HG03442 (cell line): ENCODE measurements around the gene LGR4.

Source experiments
- ATAC-seq: cut with Tn5 transposase; IDR thresholded peaks from one replicate; pipeline ENCODE4 v1.9.1; 2021; ENCODE audit warnings: mild to moderate bottlenecking, moderate library complexity; ENCODE audit not compliant: unreplicated experiment

The LGR4 gene

DNA sequence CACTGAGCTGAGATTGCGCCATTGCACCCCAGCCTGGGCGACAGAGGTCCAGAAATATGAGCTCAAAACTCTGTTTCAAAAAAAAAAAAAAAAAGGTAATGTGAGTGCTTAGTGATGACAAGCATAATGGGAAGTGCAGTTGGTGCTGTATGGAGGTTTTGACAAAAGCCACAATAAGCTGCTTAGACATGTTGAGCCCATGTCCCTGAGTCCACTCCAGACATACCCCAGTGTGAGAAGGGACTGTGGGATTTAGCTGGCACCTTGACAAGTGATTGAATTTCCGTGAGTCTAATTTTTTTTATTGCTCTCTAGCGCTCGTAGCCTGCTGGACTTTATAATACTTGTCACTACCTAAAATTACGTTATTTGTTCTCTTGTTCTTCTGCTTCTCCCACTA is 15.1 kb upstream of the LGR4 start:
- no peak for ATAC-seq

DNA sequence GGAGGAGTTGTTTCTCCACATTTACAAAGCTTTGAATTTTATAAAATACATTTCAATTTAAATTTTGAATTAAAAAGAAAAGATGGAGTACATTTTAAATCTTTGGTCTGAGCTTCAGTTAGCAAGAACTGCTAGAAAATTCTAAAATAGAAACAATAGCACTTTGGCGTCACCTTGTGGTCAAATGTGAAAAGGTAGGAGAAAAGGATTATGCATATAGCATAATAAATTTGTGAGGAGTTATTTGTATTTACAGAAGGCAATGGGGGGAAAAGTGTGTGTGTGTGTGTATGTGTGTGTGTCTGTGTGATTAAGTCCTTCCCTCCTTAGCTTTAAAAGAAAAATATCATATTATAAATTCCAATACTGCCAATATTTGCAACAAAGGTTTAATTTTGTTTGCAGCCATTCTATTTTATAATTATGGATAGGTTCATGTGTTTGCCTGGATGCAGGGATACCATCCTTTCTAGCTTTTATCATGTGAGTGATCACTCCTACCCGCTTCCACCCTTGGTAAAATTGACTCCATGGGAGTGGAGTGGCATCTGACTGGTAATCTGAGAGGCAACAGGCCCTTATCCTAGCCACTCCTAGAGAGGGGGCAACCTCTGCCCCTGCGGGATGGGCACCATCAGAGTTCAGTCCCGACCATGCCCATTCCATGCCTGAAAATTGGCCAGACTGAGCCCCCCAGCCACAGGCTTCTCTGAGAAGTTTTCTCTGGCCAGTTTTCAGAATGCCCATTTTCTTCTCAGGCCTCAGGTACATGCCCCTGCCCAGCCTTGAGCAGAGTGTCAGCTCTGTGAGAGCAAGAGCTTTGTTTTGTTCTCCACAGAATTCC is 13.6 kb upstream of the LGR4 start:
- ATAC-seq = peak; percentile 48

DNA sequence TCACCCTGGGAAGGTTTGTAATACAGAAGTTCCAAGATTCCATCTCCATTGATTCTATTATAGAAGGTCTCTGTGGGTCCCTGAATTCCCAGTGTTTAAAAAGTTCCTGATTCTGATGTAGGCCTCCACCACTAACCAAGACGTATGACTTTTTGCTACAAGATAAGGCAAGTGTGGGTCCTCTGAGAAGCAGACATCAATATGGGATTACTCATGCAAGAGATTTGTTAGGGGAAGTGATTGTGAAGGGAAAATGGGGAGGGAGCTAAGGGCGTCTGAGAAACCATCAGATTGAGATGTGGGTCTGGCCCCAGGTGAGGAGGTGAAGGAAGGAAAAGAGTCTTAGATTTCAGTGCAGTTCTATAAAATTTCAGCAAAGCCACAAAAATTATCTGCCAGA is 10.2 kb upstream of the LGR4 start:
- ATAC-seq = no peak

DNA sequence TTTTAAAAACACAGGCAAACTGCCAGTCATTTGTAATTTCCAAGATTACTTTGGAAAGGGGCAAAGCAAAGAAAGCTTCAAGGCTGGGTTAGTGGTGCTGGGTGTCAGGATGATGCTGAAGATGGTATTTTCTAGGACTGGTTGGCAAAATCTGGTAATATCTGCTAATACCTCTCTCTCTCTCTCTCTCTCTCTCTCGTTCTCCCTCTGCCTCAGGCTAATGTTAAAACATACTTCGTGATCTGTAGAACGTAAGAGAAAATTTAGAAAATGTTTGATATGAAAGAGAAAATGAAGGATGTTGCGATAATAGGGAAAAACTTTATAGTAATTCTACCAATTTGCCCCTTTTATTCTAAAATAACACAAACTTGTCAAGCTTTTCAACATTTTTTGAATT is 9.4 kb upstream of the LGR4 start:
- no peak for ATAC-seq

DNA sequence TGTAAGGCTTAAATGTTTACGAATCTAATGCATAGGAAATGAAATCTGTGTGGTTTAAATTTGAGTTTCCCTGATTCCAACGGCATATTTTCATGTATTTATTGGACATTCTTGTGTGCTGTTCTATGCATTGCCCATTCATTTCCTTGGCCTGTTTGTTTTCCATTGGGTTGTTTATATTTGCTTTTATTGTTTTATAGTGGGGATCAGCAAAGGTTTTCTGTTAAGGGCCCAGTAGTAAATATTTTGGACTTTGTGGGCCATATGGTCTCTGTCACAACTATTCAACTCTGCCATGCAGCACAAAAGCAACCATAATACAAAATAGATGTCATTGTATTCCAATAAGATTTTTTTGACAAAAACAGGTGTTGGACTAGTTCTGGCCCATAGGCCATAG is 5.2 kb upstream of the LGR4 start:
- ATAC-seq = no peak

- no peak for ATAC-seq
Measured at GRCh38 chr11:27477243-27477642, 4.7 kb upstream of the LGR4 start.

GRCh38 chr11:27475622-27476021 is 3.0 kb upstream of the LGR4 start:
- ATAC-seq = no peak

- ATAC-seq = no peak
Measured at GRCh38 chr11:27473017-27473406, 422 bp upstream of the LGR4 start.

DNA sequence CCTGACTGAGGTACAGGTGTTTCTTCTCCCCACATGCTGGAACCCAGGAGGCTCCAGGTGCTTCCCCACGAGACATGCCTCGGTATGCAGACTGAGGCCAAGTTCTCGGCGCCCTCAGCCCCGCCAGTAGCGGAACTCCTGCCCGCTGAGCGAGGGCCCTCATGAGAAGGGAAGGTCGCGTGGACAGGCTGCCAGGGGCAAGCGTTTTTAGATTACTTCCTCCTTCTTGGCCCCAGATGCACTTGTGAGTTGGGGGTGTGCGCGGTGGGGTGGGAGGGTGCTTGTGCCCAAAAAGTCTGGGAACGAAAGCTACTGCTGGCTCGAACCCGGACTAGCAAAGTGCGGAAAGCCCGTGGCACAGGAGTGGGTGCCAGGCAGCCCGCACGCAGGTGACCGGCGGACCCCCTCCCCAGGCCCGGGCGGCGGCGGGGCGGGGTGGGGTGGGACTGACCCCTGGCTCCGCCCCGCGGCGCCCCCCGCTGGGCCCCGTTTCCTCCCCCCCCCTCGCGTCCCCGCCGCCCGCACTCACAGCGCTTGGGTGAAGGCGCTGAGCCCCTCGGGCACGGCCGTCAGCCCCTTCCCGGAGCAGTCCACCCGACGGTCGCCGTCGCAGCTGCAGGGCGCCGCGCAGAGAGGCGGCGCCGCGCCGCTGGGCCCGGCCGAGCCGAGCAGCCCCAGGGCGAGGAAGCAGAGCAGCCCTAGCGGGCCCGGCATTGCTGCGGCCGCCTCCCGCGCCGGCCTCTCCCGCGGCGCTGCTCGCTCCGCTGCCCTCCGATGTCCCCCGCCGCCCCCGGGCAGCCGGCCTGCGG is 797 bp downstream of the LGR4 start:
- peak; percentile 32 for ATAC-seq

DNA sequence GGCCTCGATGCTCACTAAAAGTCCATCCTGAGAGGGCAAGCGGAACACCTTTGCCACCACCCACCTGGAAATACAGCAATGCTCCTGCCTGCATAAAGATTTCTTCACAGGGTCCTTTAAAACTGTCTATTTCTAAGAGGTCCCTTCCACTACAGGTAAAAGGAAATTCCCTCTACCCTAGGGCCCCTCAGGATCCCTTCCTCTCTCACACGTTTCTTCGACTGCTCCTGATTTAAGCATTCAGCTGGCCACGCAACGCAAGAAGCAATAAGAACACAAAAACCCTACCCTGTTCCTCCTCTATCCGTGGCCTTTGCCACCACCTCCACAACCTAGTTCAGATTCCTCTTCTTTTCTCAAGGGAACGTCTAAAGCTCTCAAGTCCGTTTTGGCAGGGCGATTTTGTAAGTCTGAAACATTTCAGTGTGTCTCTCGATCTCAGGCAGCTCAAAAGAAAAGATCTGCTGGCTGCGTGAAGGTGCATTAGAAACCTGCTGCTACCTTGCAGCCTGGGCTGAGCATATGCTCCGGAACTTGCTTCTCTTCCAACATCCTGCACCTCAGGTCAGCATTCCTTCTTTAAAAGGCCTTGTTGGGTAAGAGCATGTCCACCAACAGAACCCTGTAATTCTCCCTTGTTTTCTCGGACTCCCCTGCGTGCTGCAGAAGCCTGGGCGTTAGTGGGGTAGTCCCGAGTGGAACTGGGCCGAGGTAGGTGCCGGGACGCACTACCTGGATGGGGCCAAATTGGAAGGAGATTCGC is 1.6 kb downstream of the LGR4 start:
- ATAC-seq = no peak

GRCh38 chr11:27470166-27470565 is 2.4 kb downstream of the LGR4 start:
- ATAC-seq = no peak

DNA sequence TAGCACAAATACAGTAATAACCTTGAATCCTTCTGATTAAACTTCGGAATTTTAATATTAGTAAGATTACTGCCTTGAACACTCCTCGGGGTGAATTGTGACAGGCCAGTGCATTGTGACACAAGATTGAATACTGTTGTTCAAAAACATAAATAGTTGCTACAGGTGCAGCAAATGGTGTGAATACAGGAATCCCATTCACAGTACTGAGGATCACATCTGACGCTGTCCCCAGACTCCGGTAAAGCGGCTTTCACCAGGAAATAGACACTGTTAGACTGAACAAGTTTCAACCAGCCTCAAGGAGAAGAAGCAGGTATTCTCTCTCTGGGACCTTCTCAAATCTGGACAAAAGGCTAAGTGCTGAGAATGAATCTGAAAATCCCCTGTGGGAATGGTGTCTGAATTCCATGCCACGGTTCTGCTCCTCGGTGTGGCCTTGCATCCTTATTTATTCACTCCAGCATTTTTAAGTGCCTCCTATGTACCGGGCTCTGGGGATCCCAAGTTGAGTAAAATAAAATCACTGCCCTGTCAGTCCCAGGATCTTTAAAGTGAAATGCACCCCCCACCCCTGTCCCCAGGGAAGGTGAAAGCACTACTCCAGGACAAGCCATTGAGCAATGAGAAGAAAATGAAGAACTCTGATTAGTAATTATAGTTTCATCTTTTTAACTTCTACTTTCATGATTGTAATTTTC is 3.4 kb downstream of the LGR4 start:
- ATAC-seq = no peak

- no peak for ATAC-seq
Measured at GRCh38 chr11:27468209-27468994, 4.2 kb downstream of the LGR4 start.

DNA sequence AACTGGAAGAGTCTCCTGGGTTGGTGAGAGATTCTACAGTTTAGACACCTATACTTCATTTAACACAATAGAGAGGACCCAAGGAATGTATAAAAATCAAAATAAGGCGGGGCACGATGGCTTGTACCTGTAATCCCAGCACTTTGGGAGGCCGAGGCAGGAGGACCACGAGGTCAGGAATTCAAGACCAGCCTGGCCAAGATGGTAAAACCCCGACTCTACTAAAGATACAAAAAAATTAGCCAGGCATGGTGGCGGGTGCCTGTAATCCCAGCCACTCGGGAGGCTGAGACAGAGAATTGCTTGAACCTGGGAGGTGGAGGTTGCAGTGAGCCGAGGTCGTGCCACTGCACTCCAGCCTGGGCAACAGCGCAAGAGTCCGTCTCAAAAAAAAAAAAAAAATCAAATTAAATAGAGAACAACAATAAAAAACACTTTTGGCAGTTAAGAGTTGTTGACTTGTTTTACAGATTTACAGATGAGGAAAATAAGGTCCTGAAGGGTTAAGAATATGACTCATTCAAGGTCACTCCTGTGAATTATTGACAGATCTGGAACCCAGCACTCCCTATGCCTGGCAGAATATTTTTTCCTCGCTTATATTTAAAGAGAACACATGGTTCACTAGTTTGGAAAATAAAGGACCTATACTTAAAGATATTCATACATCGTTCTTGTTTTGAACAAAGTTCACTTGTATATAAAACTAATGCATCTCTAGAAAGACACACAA is 5.2 kb downstream of the LGR4 start:
- no peak for ATAC-seq

- ATAC-seq = no peak
Measured at GRCh38 chr11:27466363-27466762, 6.2 kb downstream of the LGR4 start.

DNA sequence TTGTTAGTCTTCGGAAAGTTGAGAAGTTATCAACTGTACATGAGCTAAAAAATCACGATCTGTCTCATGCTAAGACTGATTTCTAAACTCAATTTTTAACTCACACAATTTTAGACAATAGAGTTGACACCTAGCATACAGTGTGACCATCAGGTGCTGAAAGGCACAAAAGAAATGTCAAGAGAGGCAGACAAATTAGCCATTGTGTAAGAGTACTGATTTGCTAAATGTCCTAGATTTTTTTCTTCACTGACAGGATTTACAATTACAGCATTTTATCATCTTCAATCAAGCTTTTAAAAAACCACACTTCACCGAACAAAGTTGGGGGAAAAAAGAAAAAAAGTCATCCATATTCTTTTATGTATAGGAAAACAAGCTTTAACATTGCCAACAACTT is 7.0 kb downstream of the LGR4 start:
- ATAC-seq = no peak

DNA sequence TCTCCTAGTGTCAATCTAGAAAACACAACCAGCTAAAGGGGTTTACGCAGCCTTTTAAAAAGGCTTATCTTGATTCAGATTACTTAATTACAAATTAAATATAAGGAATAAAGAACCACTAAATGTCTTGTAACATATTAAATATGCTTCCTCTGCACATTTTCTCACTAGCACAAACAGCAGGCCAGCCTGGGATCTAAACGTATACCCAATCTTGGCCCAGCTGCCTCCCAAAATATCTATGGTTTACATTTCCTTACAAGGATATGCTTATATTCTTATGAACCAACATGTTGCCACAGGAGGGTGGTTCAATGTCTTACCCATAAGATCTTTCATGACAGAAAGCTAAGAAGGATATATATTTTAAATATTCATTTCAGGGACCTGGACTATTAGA is 7.7 kb downstream of the LGR4 start:
- ATAC-seq = no peak

GRCh38 chr11:27464289-27464696 is 8.3 kb downstream of the LGR4 start:
- no peak for ATAC-seq

- ATAC-seq = no peak
Measured at GRCh38 chr11:27462543-27462942, 10.0 kb downstream of the LGR4 start.
